ENCODE results near the gene WDR18. TPM values are rescaled to one million over a fixed set of nuclear protein-coding genes. Genes with fewer than 3 reads are reported as not detected.

WDR18 gene
- polyA plus RNA-seq, 1 of the 3 experiments (the other 2 are of a cell fraction): 47.9 TPM

DNA sequence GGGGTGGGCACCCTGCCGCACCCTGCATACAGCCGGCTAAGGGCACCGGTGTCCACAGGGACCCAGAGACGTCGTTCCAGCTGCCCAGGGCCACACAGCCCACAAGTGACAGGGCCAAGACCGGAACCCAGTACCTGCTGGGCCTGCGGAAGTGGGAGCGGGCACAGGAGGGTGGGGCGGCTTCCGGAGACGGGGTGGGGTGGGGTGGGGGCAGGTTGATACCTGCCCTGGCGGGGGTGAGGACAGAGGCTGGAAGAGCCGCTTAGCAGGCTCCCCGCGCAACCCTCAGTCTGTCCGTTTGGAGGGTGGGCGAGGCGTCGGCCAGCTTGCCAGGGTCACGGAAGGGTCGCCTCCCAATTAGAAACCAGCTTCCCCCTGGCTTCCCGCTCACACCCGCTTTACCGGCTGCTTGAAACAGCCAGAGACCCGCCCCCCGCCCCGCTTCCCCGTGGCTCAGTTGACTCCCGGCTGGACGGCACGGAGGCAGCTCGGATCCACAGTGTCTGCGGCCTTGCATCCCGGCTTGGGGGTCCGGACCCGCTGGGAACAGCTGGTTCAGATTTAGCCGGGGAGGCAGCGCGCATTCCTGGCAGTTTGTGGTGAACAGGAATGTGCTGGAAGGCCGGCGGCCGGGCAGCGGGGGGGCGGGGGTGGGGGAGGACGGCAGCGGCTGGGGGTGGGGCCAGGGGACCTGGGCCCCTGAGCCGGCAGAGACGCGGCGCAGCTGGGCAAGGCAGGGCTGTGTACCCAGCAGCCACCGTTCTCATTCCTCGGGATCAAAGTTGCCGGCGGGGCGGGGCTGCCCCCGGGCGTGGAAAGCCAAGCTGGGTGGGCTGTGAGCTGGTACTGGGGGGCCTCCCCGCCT lies 44.1 kb downstream of the WDR18 start (continued):
- TF ChIP-seq, protein P1, sequence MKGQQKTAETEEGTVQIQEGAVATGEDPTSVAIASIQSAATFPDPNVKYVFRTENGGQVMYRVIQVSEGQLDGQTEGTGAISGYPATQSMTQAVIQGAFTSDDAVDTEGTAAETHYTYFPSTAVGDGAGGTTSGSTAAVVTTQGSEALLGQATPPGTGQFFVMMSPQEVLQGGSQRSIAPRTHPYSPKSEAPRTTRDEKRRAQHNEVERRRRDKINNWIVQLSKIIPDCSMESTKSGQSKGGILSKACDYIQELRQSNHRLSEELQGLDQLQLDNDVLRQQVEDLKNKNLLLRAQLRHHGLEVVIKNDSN (IDR thresholded peaks at IDR 0.05; ENCODE audit: borderline replicate concordance, low read depth): no peak
- TF ChIP-seq, protein P2, sequence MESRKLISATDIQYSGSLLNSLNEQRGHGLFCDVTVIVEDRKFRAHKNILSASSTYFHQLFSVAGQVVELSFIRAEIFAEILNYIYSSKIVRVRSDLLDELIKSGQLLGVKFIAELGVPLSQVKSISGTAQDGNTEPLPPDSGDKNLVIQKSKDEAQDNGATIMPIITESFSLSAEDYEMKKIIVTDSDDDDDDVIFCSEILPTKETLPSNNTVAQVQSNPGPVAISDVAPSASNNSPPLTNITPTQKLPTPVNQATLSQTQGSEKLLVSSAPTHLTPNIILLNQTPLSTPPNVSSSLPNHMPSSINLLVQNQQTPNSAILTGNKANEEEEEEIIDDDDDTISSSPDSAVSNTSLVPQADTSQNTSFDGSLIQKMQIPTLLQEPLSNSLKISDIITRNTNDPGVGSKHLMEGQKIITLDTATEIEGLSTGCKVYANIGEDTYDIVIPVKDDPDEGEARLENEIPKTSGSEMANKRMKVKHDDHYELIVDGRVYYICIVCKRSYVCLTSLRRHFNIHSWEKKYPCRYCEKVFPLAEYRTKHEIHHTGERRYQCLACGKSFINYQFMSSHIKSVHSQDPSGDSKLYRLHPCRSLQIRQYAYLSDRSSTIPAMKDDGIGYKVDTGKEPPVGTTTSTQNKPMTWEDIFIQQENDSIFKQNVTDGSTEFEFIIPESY (IDR thresholded peaks at IDR 0.05; ENCODE audit: borderline replicate concordance, low read depth): 0 out of 2 replicates have a peak, but pooled peaks have one; percentile 14
- TF ChIP-seq, protein P3, sequence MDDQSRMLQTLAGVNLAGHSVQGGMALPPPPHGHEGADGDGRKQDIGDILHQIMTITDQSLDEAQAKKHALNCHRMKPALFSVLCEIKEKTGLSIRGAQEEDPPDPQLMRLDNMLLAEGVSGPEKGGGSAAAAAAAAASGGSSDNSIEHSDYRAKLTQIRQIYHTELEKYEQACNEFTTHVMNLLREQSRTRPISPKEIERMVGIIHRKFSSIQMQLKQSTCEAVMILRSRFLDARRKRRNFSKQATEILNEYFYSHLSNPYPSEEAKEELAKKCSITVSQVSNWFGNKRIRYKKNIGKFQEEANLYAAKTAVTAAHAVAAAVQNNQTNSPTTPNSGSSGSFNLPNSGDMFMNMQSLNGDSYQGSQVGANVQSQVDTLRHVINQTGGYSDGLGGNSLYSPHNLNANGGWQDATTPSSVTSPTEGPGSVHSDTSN (IDR thresholded peaks at IDR 0.05): peak; percentile 36
- TF ChIP-seq, protein P4, sequence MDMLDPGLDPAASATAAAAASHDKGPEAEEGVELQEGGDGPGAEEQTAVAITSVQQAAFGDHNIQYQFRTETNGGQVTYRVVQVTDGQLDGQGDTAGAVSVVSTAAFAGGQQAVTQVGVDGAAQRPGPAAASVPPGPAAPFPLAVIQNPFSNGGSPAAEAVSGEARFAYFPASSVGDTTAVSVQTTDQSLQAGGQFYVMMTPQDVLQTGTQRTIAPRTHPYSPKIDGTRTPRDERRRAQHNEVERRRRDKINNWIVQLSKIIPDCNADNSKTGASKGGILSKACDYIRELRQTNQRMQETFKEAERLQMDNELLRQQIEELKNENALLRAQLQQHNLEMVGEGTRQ (IDR thresholded peaks at IDR 0.05; ENCODE audit: borderline replicate concordance, low read depth, low read length): no peak
- TF ChIP-seq FOXJ3 (CRISPR knock-in tag; IDR thresholded peaks at IDR 0.05) (no peak), NRF1 (IDR thresholded peaks at IDR 0.05; ENCODE audit: low read depth, low read length) (no peak), EP300 (IDR thresholded peaks at IDR 0.05; ENCODE audit: borderline replicate concordance in 1 of 2, low read depth in 1 of 2, low read length in 1 of 2) (peak in 1 of 2 experiments; percentile 68; a peak in 2 of 4 replicates), TEAD4 (IDR thresholded peaks at IDR 0.05; ENCODE audit: borderline replicate concordance, insufficient read depth) (peak; percentile 90), NFIC (IDR thresholded peaks at IDR 0.05; ENCODE audit: borderline replicate concordance) (0 out of 2 replicates have a peak, but pooled peaks have one; percentile 9), SMC3 (IDR thresholded peaks at IDR 0.05; ENCODE audit: low read depth, low read length) (no peak), FOSL2 (IDR thresholded peaks at IDR 0.05; ENCODE audit: borderline replicate concordance, low read depth) (no peak), TAF1 (IDR thresholded peaks at IDR 0.05; ENCODE audit: borderline replicate concordance, low read depth, low read length) (peak; percentile 70), GABPA (IDR thresholded peaks at IDR 0.05; ENCODE audit: low read depth) (peak; percentile 62; the same call in 1 of the 2 replicates), SIN3A (IDR thresholded peaks at IDR 0.05; ENCODE audit: borderline replicate concordance, low read depth, low read length) (peak; percentile 77; the same call in 1 of the 2 replicates), CHD2 (IDR thresholded peaks at IDR 0.05; ENCODE audit: low read length, partially characterized antibody) (no peak), ELF1 (IDR thresholded peaks at IDR 0.05) (no peak)
- TF ChIP-seq, protein P5, sequence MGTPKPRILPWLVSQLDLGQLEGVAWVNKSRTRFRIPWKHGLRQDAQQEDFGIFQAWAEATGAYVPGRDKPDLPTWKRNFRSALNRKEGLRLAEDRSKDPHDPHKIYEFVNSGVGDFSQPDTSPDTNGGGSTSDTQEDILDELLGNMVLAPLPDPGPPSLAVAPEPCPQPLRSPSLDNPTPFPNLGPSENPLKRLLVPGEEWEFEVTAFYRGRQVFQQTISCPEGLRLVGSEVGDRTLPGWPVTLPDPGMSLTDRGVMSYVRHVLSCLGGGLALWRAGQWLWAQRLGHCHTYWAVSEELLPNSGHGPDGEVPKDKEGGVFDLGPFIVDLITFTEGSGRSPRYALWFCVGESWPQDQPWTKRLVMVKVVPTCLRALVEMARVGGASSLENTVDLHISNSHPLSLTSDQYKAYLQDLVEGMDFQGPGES (IDR thresholded peaks at IDR 0.05; ENCODE audit: low read depth, low read length): no peak
- TF ChIP-seq, protein P6, sequence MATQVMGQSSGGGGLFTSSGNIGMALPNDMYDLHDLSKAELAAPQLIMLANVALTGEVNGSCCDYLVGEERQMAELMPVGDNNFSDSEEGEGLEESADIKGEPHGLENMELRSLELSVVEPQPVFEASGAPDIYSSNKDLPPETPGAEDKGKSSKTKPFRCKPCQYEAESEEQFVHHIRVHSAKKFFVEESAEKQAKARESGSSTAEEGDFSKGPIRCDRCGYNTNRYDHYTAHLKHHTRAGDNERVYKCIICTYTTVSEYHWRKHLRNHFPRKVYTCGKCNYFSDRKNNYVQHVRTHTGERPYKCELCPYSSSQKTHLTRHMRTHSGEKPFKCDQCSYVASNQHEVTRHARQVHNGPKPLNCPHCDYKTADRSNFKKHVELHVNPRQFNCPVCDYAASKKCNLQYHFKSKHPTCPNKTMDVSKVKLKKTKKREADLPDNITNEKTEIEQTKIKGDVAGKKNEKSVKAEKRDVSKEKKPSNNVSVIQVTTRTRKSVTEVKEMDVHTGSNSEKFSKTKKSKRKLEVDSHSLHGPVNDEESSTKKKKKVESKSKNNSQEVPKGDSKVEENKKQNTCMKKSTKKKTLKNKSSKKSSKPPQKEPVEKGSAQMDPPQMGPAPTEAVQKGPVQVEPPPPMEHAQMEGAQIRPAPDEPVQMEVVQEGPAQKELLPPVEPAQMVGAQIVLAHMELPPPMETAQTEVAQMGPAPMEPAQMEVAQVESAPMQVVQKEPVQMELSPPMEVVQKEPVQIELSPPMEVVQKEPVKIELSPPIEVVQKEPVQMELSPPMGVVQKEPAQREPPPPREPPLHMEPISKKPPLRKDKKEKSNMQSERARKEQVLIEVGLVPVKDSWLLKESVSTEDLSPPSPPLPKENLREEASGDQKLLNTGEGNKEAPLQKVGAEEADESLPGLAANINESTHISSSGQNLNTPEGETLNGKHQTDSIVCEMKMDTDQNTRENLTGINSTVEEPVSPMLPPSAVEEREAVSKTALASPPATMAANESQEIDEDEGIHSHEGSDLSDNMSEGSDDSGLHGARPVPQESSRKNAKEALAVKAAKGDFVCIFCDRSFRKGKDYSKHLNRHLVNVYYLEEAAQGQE (IDR thresholded peaks at IDR 0.05; ENCODE audit: low read depth, low read length): peak; percentile 78
- TF ChIP-seq, protein P7, sequence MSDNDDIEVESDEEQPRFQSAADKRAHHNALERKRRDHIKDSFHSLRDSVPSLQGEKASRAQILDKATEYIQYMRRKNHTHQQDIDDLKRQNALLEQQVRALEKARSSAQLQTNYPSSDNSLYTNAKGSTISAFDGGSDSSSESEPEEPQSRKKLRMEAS (IDR thresholded peaks at IDR 0.05; ENCODE audit: low read depth): peak; percentile 56

Measured in SK-N-SH (cell line).